Ecto neural progenitor cell (in vitro differentiated cells): ENCODE results near the gene ZSCAN20.

Experiments
- DNase-seq: peaks from one replicate; pipeline ENCODE4 v3.0.0-alpha.2; 2018; ENCODE audit warnings: low spot score

Gene ZSCAN20

GRCh38 chr1:33472269-33472980 is at the start of gene ZSCAN20:
Gene ZSCAN20, plus strand, starts transcription at chr1:33472645. Its CDS starts 6,644 bp downstream, at chr1:33479289.
- peak; percentile 99 for DNase-seq

DNA sequence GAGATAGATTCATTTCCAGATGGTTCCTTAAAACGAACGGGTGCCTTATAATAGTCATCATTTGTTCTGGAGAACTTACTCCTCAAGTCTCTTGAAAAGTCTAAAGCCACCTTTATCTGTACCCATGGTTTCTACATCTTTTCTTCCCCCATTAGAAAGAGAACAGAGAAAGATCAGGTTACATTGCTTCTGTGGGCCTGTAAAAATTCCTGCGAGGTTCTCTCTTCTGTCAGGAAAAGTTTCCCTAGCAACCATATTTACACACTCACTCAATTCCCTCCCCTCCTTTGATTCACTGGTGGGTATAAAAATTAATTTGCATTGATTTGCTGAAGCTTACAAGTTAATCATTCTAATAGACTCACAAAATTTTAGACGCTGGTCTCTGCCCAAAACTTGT is 48.2 kb upstream of the ZSCAN20 start:
- DNase-seq: no peak

DNA sequence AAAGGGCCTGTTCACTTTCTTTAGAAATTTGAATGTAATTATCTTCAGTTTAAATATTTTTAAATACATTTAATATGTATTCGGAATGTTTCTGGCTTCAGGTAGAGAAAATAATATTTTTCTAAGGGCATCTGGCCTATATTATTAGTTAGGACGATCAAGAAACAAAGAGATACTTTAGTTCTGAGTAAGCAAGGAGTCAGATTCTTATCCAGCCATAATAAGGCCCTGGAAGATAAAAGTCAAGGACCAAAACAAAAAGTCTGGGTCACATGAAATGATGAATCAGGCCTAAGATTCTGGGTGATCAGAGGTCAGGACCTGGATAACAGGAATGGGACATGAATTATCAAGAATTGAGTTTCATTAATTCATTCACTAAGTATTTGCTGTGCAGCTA is 47.8 kb upstream of the ZSCAN20 start:
- DNase-seq: no peak

- DNase-seq: no peak
These were observed 46.5 kb upstream of the ZSCAN20 start for GRCh38 chr1:33425900-33426299.

DNA sequence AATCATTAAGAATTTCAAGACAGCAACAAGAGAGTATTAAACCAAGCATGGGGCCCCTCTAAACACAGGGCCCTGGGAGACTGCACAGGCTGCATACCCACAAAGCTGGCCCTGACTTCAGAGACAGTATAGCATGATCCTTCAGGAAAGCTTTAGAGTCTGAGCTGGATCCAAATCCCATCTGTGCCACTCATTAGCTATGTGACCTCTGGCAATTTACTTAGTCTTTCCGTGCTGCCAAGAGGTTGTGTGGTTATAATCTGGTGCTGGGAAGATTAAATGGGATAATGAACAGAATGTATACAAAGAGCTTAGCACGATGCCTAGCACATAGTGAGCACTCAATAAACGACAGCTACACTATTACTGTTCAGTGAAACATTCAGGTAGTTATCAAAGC is 45.5 kb upstream of the ZSCAN20 start:
- no peak for DNase-seq

GRCh38 chr1:33428661-33429060 is 43.8 kb upstream of the ZSCAN20 start:
- no peak for DNase-seq

- DNase-seq: no peak
These were observed 43.1 kb upstream of the ZSCAN20 start for GRCh38 chr1:33429332-33429731.

DNA sequence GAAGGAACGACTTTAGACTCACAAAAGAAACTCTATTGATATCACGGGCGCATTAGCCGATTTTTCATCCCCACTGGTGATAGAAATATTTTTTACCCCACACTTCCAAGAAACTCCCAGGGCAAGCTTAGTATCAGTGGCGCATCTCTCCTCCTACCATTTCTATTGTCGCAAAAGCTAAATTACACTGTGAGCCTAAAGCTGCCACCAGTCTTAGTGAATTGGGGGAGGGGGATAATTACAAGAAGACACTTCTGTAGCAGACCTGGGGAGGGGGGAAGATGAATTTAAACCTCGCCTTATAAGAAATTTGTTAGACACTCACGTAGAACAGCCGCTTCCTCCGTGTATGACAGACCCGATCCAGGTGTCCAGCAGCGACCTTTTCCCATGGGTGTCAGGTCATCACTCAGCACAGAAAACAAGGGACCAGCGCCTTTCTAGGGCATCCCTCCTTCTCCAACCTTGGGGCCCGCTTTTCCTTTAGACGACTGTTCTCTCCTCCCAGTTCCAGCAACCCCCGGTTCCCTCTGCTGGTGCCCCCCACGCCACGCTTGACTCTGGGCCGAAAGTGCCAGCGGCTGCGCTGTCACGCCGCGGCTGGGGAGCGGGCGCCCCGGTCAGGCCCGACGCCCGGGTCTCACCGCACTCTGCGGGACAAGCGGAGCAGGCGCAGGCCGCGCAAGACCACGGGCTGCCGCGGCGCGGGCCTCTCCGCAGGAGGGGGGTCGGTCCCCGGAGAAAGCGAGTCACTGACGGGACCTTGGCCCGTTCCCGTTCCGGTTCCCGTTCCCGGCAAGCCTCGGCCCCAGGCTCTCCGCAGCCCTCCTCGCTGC is 42.4 kb upstream of the ZSCAN20 start:
- peak; percentile 63 for DNase-seq

DNA sequence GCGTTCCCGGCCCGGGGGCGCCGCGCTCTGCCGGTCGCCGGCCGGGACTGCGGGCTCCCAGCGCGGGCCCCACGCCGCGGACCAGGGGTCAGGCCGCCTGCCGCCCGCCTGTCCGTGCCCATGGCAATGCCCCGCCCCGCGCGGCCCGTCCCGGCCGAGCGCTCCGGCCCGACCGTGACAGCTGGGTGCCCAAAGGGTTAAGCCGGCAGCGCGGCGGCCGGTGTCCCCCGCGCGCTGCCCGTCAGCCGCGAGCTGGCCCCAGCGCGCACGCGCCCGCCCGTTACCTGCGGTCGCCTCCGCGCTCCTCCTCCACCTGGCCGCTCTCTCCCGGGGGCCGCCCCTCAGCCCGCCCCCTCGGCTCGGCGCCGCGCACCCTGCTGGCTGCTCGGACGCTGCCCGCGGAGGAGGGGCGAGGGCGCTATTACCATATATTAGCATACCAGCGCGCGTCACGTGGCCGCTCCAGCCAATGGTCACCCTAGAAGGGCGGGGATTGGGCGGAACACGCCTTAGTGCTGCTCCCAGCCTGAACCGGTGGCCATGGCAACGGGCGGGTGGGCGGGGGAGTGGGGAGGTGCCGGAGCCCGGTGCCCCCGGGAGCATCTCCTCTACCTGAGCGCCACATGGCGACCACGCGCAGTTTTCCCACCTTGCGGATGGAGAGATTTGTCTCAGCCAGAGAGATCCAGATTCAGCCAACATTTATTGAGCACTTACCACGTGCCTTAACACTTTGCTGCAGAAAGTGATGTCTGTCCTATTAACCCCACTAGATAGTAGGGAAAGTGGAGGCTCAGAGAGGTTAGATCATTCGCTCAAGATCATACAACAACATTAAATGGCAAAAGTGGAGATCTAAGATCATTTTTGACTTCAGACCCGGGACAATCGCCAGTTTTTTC is 41.5 kb upstream of the ZSCAN20 start, which contains the start of gene PHC2:
PHC2 (minus strand) TSS at position 404 of the 902 bp plus-strand sequence. CDS start 55,556 bp downstream, outside the sequence.
- DNase-seq: peak; percentile 97

- DNase-seq: no peak
These were observed 38.7 kb upstream of the ZSCAN20 start for GRCh38 chr1:33433509-33434362.

DNA sequence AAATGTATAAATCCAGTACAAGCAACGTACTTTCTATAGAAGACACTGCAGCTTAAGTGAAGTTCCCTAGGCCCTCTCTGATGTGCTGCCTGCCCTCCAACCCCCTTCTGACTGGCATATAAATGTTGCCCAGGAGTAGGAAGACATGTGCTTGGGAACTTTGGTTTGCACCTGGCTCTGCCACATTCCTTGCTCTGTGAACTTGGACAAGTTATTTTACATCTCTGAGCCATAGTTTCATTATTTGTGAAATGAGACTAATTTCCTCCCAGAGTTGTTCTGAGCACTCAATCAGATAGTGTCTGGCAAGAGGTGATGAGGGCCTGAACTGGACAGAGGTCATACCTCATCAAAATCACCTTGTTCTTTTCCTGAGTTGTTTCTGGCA is 38.1 kb upstream of the ZSCAN20 start:
- DNase-seq: no peak

- no peak for DNase-seq
These were observed 37.2 kb upstream of the ZSCAN20 start for GRCh38 chr1:33435096-33435820.

DNA sequence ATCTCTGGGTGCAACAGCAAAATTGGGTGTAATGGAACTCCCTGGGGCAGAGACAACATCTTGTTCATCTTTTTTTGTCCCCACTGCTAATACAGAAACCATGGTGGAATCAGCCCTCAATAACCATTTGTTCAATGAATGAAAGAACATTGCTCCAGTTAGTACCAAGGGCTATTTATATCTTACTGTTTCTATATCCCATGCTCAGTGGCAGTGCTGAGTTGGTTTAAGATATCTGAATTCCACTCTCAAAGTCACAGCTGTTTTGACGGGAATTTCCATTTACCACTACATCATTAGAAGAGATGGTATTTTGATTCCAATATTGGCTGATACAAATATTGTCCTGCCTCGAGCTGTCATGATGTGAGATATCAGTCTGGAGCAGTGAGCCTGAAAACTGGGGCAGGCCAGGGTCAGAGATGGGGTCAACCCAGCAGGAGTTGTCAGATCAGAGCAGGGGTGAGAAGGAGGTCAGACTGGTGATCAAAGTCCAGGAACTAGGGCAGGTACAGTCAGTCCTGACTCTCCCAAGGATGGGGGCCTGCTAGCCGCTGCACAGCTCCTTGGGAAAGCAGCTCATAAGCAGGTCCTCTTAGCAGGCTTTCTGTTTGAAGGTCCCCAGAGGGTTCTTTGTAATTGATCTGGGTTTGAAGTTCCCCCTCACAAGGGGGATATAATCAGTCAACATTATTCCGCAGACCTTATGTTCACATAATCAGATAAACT is 35.7 kb upstream of the ZSCAN20 start:
- DNase-seq: no peak

DNA sequence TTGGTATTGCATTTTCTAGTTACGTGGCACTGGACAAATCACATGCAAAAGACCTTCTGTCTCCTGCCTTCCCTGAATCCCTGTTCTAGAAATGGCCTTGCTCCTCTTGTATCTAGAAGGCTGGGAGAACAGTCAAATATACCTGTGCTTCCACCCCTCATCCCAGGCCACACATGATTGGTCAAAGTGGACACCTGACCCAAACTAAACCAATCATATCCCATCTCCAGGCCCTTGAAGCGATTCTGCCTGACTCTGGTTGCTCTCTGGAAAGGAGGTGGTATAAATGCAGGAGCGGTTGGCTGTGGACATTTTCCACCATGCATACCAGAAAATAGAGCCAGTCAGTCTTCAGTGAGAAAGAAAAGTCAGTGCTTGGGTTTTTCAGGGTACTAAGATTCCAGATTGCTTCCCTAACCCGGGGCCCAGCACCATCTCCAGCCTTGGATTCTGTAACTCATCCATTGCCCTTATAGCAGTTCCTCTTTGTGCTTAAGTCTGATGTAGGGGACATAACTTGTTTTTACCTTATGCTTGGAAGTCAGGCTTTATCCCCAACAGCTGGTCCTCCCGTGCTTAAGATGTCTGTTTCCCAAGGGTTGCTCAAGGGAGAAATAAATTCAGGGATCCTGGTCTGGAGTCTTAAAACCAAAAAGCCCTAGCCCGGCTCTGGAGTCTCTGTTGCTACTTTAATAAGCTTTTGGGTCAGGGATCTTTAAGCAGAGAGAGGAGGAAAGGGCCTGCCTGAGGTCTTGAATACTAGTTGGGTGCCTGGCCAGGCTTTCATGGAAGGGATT is 33.9 kb upstream of the ZSCAN20 start:
- no peak for DNase-seq

GRCh38 chr1:33439662-33440061 is 32.8 kb upstream of the ZSCAN20 start:
- no peak for DNase-seq

GRCh38 chr1:33441088-33441745 is 31.2 kb upstream of the ZSCAN20 start:
- DNase-seq: no peak

GRCh38 chr1:33442141-33442540 is 30.3 kb upstream of the ZSCAN20 start:
- no peak for DNase-seq

DNA sequence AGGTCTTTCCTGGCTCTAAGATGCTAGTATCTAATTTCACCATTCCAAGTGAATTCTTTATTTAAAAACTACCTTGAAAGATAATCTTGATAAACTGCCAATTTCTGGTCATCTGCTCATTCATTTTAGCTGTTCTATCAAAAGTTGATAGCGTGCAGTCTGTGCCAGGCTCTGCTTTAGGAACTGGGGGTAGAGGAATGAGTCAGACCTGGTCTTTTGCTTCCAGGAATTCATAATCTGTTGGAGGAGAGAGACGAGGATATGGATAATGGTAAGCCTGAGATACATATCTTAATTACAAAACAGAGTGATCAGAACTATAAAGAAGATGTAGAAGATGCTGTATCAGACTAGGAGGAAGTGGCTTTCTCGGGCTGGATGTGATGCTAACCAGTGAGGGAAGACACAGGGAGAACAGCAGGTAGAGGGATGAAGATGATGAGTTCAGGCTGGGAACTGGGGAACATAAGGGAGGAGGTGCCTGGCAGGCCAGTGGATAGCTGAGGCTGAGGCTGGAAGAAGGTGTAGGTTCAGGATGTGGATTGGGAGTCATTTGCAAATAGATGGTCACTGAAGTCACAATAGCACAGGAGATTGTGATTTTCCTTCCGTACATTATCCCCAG is 29.3 kb upstream of the ZSCAN20 start:
- no peak for DNase-seq
